Measurements from ENCODE around the gene RPL36.

The RPL36 gene

DNA sequence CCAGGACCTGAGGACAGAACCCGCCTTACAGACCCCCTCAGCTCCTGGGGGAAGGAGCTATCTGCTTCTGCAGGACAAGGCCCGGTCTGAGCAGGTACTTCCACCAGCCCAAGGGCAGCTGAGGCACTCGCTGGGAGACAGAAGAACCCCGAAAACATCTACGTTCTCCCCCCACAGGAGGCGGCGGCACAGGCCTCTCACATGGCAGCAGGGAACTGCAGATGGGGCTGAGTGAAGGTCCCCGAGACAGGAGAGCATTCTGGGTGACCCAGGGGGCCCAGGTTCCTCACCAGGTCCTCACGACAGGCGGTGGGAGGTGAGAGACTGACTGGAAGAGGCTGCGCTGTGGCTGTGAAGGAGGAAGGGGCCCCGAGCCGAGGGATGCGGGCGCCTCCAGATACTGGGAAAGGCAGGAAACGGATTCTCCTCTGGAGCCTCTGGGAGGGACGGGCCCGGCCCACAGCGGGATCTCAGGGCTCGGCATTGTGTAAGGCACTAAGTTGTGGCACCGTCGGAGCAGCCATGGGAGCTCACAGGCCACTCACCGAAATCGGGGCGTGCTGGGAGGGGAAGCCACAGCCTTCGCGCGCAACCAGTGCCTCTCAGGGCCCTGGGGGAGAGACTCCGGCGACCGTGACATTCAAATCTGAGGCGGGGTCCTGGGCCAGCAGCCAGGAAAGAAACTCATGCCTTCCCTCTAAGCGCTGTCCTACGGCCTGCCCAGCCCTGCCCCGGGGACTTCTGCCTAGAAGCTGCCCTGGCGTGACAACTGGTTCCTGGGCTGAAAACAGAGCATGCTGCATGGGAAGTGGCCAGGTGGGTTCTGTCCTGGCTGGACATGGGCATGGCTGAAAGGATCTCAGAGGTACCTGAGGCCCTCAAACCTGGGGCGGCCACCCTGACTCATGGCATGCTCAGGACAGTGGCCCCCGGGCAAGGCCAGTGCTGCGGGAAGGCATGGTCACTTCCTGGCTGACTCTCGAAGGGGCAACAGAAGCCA, 14.0 kb downstream of the RPL36 start:
- H2AFZ ChIP-seq (ENCODE audit: low read depth, low read length, severe bottlenecking), result no peak overlapping the region
- no peaks in the 10 kb centered on the region for H3K36me3 ChIP-seq (ENCODE audit: low read length)
- H3K9ac ChIP-seq (ENCODE audit: low read length), result no peak overlapping the region
- no peaks in the 10 kb centered on the region for H3K9me2 ChIP-seq (replicated peaks; ENCODE audit: insufficient read depth, low read length)
- H3K4me2 ChIP-seq (ENCODE audit: low read depth, low read length, poor library complexity, severe bottlenecking), result no peak overlapping the region
- H4K20me1 ChIP-seq (ENCODE audit: low read depth, low read length), result no peaks in the 10 kb centered on the region
- H3K4me3 ChIP-seq (ENCODE audit: insufficient read depth, low read length, poor library complexity, severe bottlenecking), result no peak overlapping the region
- no peaks in the 10 kb centered on the region for H3K27me3 ChIP-seq (ENCODE audit: low read length)
- no peaks in the 10 kb centered on the region for H3K9me3 ChIP-seq (ENCODE audit: insufficient read depth, low read length)
- H3K79me2 ChIP-seq (ENCODE audit: insufficient read depth, low read length), result no peaks in the 10 kb centered on the region
- H3F3A ChIP-seq (ENCODE audit: insufficient read depth), result peaks cover 1% of the 10 kb centered on the region; the same call in 1 of the 2 replicates
- no peak overlapping the region for H3K27ac ChIP-seq (ENCODE audit: low read depth, low read length)
- TF ChIP-seq EZH2phosphoT487 (conservative IDR thresholded peaks at IDR 0.05; ENCODE audit: low read length), result no peak
- TF ChIP-seq, protein P1, sequence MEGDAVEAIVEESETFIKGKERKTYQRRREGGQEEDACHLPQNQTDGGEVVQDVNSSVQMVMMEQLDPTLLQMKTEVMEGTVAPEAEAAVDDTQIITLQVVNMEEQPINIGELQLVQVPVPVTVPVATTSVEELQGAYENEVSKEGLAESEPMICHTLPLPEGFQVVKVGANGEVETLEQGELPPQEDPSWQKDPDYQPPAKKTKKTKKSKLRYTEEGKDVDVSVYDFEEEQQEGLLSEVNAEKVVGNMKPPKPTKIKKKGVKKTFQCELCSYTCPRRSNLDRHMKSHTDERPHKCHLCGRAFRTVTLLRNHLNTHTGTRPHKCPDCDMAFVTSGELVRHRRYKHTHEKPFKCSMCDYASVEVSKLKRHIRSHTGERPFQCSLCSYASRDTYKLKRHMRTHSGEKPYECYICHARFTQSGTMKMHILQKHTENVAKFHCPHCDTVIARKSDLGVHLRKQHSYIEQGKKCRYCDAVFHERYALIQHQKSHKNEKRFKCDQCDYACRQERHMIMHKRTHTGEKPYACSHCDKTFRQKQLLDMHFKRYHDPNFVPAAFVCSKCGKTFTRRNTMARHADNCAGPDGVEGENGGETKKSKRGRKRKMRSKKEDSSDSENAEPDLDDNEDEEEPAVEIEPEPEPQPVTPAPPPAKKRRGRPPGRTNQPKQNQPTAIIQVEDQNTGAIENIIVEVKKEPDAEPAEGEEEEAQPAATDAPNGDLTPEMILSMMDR (IDR thresholded peaks at IDR 0.05; ENCODE audit: insufficient read depth, low read length, poor library complexity, severe bottlenecking), result no peak

DNA sequence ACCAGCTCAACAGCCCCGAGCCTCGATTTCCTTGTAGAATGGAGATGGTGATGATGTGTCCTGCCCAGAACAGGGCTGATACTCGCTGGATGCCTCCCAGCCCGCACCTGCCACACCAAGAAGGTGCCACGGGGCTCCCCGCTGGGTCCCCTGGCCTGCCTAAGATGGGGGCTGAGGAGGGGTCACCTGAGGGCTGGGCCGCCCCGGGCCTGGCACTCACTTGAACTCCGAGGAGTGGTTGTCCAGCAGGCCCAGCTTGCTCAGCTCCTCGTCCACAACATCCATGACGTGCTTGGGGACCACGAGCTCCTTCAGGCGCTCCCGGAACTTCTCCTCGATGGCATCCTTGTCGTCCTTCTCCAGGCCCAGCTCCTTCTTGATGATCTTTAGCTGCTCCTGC, 15.5 kb downstream of the RPL36 start:
- no peak overlapping the region for H2AFZ ChIP-seq (ENCODE audit: low read depth, low read length, severe bottlenecking)
- no peaks in the 10 kb centered on the region for H4K20me1 ChIP-seq (ENCODE audit: low read depth, low read length)
- no peaks in the 10 kb centered on the region for H3F3A ChIP-seq (ENCODE audit: insufficient read depth)
- H3K9ac ChIP-seq (ENCODE audit: low read length), result no peak overlapping the region
- H3K36me3 ChIP-seq (ENCODE audit: low read length), result no peaks in the 10 kb centered on the region
- H3K79me2 ChIP-seq (ENCODE audit: insufficient read depth, low read length), result no peaks in the 10 kb centered on the region
- no peak overlapping the region for H3K4me2 ChIP-seq (ENCODE audit: low read depth, low read length, poor library complexity, severe bottlenecking)
- no peaks in the 10 kb centered on the region for H3K27me3 ChIP-seq (ENCODE audit: low read length)
- H3K9me3 ChIP-seq (ENCODE audit: insufficient read depth, low read length), result no peaks in the 10 kb centered on the region
- TF ChIP-seq, protein P1 (IDR thresholded peaks at IDR 0.05; ENCODE audit: insufficient read depth, low read length, poor library complexity, severe bottlenecking), result no peak
- no peak for TF ChIP-seq EZH2phosphoT487 (conservative IDR thresholded peaks at IDR 0.05; ENCODE audit: low read length)
- H3K27ac ChIP-seq (ENCODE audit: low read depth, low read length), result no peak overlapping the region
- no peak overlapping the region for H3K4me3 ChIP-seq (ENCODE audit: insufficient read depth, low read length, poor library complexity, severe bottlenecking)
- H3K9me2 ChIP-seq (replicated peaks; ENCODE audit: insufficient read depth, low read length), result no peaks in the 10 kb centered on the region

DNA sequence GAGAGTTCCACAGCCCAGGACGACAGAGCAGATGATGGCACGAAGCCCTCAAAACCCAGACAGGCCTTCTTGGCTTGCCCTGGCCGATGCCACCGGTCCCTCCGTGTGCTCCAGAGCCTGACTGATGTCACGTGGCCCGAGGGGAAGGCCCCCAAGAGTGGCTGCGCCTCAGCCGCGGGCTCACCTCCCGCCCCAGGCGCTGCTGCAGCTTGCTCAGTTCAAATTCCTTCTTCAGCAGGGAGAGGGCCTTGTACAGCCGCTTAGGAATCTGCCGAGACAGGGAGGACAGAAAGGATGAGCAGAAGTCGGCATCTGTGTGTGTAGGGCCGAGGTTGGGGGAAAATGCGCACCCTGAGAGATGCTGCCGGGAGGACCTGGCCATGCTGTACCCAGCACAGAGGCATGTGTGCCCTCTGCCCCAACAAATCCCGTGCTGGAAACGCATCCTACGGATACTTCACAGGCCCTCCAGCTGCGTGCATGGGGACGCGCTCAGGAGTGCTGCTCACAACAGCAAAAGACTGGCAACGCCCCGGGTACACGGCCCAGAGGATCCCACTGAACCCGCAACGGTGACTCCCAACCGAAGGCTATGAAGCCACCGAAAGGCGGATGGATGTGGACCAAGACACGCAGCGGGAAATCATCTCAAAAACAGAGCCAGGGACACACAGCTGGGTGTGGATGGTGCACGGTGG, 16.9 kb downstream of the RPL36 start:
- Histone ChIP-seq H4K20me1 (ENCODE audit: low read depth, low read length) (no peaks in the 10 kb centered on the region), H3K27me3 (ENCODE audit: low read length) (no peaks in the 10 kb centered on the region), H3F3A (ENCODE audit: insufficient read depth) (no peaks in the 10 kb centered on the region)

More for the DNA sequence above, 16.9 kb downstream of the RPL36 start:
- no peak overlapping the region for H3K4me2 ChIP-seq (ENCODE audit: low read depth, low read length, poor library complexity, severe bottlenecking)
- no peak overlapping the region for H3K27ac ChIP-seq (ENCODE audit: low read depth, low read length)
- no peaks in the 10 kb centered on the region for H3K79me2 ChIP-seq (ENCODE audit: insufficient read depth, low read length)
- H3K9me2 ChIP-seq (replicated peaks; ENCODE audit: insufficient read depth, low read length), result no peaks in the 10 kb centered on the region
- no peaks in the 10 kb centered on the region for H3K36me3 ChIP-seq (ENCODE audit: low read length)
- TF ChIP-seq EZH2phosphoT487 (conservative IDR thresholded peaks at IDR 0.05; ENCODE audit: low read length), result no peak
- TF ChIP-seq, protein P1 (IDR thresholded peaks at IDR 0.05; ENCODE audit: insufficient read depth, low read length, poor library complexity, severe bottlenecking), result no peak
- H3K4me3 ChIP-seq (ENCODE audit: insufficient read depth, low read length, poor library complexity, severe bottlenecking), result no peak overlapping the region
- H3K9me3 ChIP-seq (ENCODE audit: insufficient read depth, low read length), result no peaks in the 10 kb centered on the region
- H2AFZ ChIP-seq (ENCODE audit: low read depth, low read length, severe bottlenecking), result no peak overlapping the region
- no peak overlapping the region for H3K9ac ChIP-seq (ENCODE audit: low read length)
